Activated CD4-positive, alpha-beta memory T cell treated with anti-CD3 and anti-CD28 coated beads, Interleukin-2, amount 10 ng/mL, durations not matched to agents 7 days and 5 days (primary cell): ENCODE results near the gene CCL8. TPM values are rescaled to one million over a fixed set of nuclear protein-coding genes. Genes with fewer than 3 reads are reported as not detected.
"Not testable (repeated sequence)": the region's sequence is repeated elsewhere in the genome, so short reads cannot be mapped to it uniquely, and the experiment has no call there.

Experiments
- CTCF ChIA-PET: fragments of 350-600 bp; sonication (Branson Sonifier 250); formaldehyde crosslinking; loops from one replicate; lab custom pipeline; 2021; ENCODE audit warnings: antibody characterized with exemption, inconsistent platforms; lab: Charles Lee
- POLR2A ChIA-PET: fragments of 350-600 bp; sonication (Branson Sonifier 250); formaldehyde crosslinking; loops from one replicate; lab custom pipeline; 2021; ENCODE audit warnings: antibody characterized with exemption; lab: Charles Lee
- DNase-seq: peaks from one replicate; pipeline ENCODE4 v3.0.0-alpha.2; 2020
- H3K27ac Mint-ChIP-seq: one replicate; pipeline ENCODE4 v1.8.0; 2021; ENCODE audit warnings: mild to moderate bottlenecking, mixed read lengths
- H3K27me3 Mint-ChIP-seq: one replicate; pipeline ENCODE4 v1.8.0; 2021; ENCODE audit warnings: mixed read lengths
- H3K36me3 Mint-ChIP-seq: one replicate; pipeline ENCODE4 v1.8.0; 2021; ENCODE audit warnings: low read depth, mixed read lengths
- H3K4me1 Mint-ChIP-seq: one replicate; pipeline ENCODE4 v1.8.0; 2021; ENCODE audit warnings: mixed read lengths
- H3K4me3 Mint-ChIP-seq: one replicate; pipeline ENCODE4 v1.8.0; 2021; ENCODE audit warnings: mild to moderate bottlenecking, mixed read lengths
- H3K9me3 Mint-ChIP-seq: one replicate; pipeline ENCODE4 v1.8.0; 2021; ENCODE audit warnings: mixed read lengths
- total RNA-seq, 2 experiments: library from RNA; stranded (reverse); gene quantifications; one replicate each; pipeline ENCODE4 v1.2.3, GENCODE V29; 2021

The CCL8 gene
- total RNA-seq, 2 experiments from 2014 or later, result not detected

DNA sequence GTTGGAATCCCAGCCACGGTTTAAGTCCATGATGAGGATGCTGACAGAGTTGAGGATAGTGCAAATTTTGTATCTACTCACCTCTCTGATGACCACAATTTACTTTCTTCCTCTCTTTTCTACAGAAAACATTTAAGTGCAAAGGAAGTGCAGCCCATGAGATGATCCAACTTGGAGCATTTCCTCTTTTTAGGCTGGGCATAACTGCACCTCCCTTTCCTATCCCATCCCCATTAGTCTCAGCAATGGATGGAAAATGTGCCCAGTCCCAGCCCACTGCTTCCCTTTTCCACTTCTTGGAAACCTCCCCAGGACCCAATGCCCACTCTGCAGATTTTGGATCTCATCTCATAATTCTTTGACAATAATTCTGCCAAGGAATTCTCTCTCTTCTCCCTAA, 16.6 kb upstream of the CCL8 start:
- Mint-ChIP-seq H3K27me3 (peaks cover 19% of the 10 kb centered on the region), H3K4me1 (peaks cover 11% of the 10 kb centered on the region), H3K27ac (no peak overlapping the region), H3K4me3 (no peak overlapping the region), H3K36me3 (no peaks in the 10 kb centered on the region), H3K9me3 (peaks cover 7% of the 10 kb centered on the region)
- DNase-seq, result no peak
- POLR2A ChIA-PET, result interaction anchor here (0.6 kb wide), 1 partner anchor 567 kb away, joined by 3 read pairs; no protein-coding TSS in a partner anchor
- CTCF ChIA-PET, result interaction anchor here (1.5 kb wide), 1 partner anchor 59 kb away, joined by 7 read pairs; no protein-coding TSS in a partner anchor

DNA sequence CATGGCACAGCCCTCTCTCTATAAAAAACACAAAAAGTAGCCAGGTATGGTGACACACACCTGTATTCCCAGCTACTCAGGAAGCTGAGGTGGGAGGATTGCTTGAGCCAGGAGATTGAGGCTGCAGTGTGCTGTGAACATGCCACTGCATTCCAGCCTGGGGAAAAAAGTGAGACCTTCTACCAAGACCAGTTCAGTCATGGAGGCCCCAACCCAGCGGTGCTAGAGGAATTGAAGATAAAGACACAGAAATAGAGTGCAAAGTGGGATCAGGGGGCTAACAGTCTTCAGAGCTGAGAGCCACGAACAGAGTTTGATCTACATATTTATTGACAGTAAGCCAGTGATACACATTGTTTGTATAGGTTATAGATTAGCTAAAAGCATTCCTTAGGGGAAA, 15.6 kb upstream of the CCL8 start:
- POLR2A ChIA-PET, result no interaction called here
- H3K4me1 Mint-ChIP-seq, result peaks cover 11% of the 10 kb centered on the region
- no peak for DNase-seq
- H3K36me3 Mint-ChIP-seq, result no peaks in the 10 kb centered on the region
- H3K9me3 Mint-ChIP-seq, result peaks cover 3% of the 10 kb centered on the region
- CTCF ChIA-PET, result no interaction called here
- H3K4me3 Mint-ChIP-seq, result no peak overlapping the region
- H3K27ac Mint-ChIP-seq, result no peak overlapping the region
- peaks cover 20% of the 10 kb centered on the region for H3K27me3 Mint-ChIP-seq

DNA sequence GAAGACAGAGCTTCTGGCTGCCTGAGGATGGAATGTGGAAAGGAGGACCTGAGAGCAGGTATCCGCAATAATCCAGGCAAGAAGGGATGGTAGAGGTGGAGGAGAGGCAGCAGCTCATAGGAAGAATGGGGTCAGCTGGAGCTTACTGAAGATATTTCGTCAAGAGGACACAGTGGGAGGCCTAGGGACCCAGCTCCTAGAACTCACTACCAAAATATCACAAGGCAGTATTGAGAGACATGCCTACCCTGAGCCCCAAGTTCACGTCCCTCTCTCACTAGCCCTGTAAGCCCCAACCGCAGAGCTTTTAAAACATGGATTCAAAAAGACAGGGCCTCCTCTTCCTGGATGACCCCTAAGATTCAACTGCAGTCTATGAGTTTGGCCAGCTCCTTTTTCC, 14.2 kb upstream of the CCL8 start:
- Mint-ChIP-seq H3K4me1 (peaks cover 11% of the 10 kb centered on the region), H3K4me3 (no peak overlapping the region), H3K27ac (no peak overlapping the region), H3K27me3 (peaks cover 25% of the 10 kb centered on the region), H3K9me3 (no peaks in the 10 kb centered on the region), H3K36me3 (no peaks in the 10 kb centered on the region)
- CTCF ChIA-PET, result no interaction called here
- POLR2A ChIA-PET, result no interaction called here
- no peak for DNase-seq

DNA sequence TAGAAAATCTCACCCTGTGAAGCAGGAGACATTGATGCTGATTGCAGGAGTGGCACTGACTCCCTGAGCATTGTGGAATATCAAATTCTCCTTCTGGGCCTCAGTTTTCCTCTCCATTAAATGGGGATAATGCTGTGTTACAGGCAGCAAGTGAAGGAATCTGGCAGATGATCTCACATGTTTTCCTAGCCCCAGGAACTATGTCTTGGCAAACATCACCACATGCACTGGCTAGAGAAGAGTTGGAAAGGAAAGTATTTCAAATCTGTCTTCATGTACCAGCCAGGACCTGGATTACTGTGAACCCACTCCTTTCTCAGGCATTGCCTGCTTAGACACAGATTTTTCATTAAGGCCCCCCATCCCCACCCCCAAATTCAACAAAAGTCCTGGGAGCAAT, 13.6 kb upstream of the CCL8 start:
- H3K27me3 Mint-ChIP-seq, result peaks cover 25% of the 10 kb centered on the region
- DNase-seq, result no peak
- no peak overlapping the region for H3K4me3 Mint-ChIP-seq
- H3K36me3 Mint-ChIP-seq, result no peaks in the 10 kb centered on the region
- POLR2A ChIA-PET, result no interaction called here
- H3K4me1 Mint-ChIP-seq, result peaks cover 11% of the 10 kb centered on the region
- H3K27ac Mint-ChIP-seq, result no peak overlapping the region
- no peaks in the 10 kb centered on the region for H3K9me3 Mint-ChIP-seq
- CTCF ChIA-PET, result no interaction called here

DNA sequence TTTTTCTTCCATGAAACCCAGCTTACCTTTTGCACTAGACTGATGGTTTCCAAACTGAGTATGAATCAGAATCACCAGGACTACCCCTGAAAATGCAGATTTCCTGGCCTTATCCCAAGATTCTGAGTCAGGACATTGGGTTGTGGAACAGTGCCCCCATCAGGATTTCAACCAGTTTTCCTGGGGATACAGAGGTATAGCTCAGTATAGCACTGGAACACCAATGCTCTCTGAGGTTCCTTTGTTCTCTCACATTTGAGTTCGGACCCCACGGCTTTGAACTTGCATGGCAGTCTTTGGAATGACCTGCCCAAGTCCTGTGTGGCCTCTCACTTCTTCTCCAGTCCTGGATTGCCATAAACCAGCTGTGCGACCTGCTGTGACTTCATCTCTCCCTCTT, 12.8 kb upstream of the CCL8 start:
- no peak for DNase-seq
- Mint-ChIP-seq H3K9me3 (no peaks in the 10 kb centered on the region), H3K27ac (no peak overlapping the region), H3K36me3 (no peaks in the 10 kb centered on the region), H3K4me1 (peaks cover 7% of the 10 kb centered on the region), H3K4me3 (no peak overlapping the region), H3K27me3 (peaks cover 29% of the 10 kb centered on the region)
- ChIA-PET POLR2A (no interaction called here), CTCF (no interaction called here)

DNA sequence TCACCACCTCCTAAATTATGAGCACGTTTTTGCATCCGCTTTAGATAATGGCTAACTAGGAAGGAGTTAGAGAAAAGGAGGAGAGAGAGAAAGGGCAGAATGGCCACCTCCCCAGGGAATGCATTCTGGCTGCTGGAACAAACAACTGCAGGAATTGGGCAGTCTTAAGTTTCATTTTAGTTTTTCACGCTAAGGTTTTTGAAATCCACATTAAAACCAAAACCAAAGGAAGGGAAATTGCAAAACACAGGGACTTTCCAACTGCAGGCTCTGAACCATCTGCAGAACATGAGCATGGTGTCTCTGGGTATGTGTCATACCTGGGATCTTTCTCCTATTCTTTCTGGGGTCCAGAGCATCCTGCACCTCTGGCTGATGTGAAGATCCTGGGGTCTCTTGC, 12.1 kb upstream of the CCL8 start:
- H3K9me3 Mint-ChIP-seq, result no peaks in the 10 kb centered on the region
- CTCF ChIA-PET, result no interaction called here
- H3K27me3 Mint-ChIP-seq, result peaks cover 31% of the 10 kb centered on the region
- H3K36me3 Mint-ChIP-seq, result no peaks in the 10 kb centered on the region
- DNase-seq, result no peak
- no peak overlapping the region for H3K27ac Mint-ChIP-seq
- POLR2A ChIA-PET, result no interaction called here
- H3K4me3 Mint-ChIP-seq, result no peak overlapping the region
- H3K4me1 Mint-ChIP-seq, result peaks cover 7% of the 10 kb centered on the region

DNA sequence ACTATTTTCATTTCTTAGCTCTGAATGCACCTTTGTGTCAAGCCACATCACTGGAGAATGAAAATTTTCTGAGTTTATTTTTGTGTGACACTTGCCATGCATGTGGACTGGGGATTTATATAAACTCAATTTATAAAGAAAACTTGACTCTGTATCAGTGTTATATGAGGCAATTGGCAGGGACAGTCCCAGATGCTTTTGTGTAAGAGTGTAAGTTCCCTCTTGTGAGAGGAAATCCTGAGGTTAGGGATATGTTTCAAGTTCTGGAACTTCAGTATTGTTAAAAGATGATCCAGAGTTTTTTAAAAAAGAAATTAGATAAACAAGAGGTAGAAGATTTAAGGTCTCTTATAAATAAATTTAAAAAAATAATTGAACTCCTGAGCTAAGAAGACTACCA, 10.9 kb upstream of the CCL8 start:
- Mint-ChIP-seq H3K36me3 (no peaks in the 10 kb centered on the region), H3K4me3 (no peak overlapping the region), H3K9me3 (no peaks in the 10 kb centered on the region), H3K27me3 (peaks cover 35% of the 10 kb centered on the region), H3K27ac (no peak overlapping the region), H3K4me1 (peaks cover 7% of the 10 kb centered on the region)
- ChIA-PET CTCF (no interaction called here), POLR2A (no interaction called here)
- DNase-seq, result no peak

DNA sequence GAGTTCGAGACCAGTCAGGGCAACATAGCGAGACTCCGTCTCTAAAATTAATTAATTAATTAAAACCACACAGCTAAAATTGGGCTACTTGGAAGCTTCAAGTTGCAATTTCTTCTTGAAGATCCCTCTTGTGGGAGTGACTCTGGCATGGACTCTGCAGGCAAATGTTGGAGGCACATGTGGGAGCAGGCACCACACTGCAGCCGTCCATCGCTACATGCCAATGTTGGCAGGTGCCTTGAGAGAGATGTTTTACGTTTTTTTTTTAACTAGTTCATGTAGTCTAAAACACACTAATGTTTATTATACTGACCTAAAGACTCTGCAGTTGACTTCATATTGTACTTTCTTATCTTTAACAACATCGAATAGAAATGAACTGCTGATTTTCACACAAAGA, 7.9 kb upstream of the CCL8 start:
- Mint-ChIP-seq H3K4me1 (peaks cover 7% of the 10 kb centered on the region), H3K9me3 (no peaks in the 10 kb centered on the region), H3K27me3 (peaks cover 42% of the 10 kb centered on the region), H3K27ac (no peak overlapping the region), H3K36me3 (no peaks in the 10 kb centered on the region), H3K4me3 (no peak overlapping the region)
- POLR2A ChIA-PET, result no interaction called here
- DNase-seq, result no peak
- CTCF ChIA-PET, result no interaction called here

DNA sequence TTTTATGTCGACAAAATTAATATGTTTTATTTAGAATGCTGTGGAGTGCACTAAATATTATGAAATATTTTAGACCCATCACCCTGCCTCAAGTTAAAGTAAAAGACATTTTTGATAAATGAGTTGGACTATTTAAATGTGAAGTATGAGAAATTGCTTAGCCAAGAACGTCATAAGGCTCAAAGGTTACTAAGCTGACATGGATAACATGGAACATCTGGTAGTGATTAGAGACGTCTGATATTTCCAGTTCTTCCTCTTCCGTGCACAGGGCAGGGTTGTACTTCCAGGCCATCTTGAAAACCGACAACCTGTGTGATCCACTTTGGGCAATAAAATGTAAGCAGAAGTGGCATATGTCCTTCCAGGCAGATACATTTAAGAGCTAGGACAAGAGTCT, 7.2 kb upstream of the CCL8 start:
- ChIA-PET CTCF (no interaction called here), POLR2A (interaction anchor here (0.6 kb wide), 1 partner anchor 1822 kb away, joined by 3 read pairs; no protein-coding TSS in a partner anchor)
- H3K4me1 Mint-ChIP-seq, result peaks cover 5% of the 10 kb centered on the region
- H3K36me3 Mint-ChIP-seq, result no peaks in the 10 kb centered on the region
- peaks cover 46% of the 10 kb centered on the region for H3K27me3 Mint-ChIP-seq
- H3K4me3 Mint-ChIP-seq, result no peak overlapping the region
- no peaks in the 10 kb centered on the region for H3K9me3 Mint-ChIP-seq
- H3K27ac Mint-ChIP-seq, result no peak overlapping the region
- DNase-seq, result no peak

DNA sequence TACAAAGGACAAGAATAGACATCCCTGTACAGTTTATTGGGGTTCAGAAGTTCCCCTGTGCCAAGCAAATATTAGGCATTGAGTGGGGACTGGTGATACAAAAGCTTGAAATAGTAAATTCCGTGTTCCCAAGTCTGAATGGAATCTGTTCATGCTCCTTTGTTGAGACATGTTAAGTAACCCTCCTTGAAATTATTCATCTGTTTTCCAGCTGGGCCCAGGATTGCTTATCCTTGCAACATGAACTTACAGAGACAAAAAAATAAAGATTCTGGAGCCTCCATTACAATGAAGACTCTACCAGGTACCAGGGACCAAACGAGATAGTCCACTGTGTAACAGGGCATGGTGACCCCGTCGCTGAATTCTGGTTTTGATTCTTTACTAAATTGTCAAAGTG, 6.1 kb upstream of the CCL8 start:
- Mint-ChIP-seq H3K27me3 (peaks cover 42% of the 10 kb centered on the region), H3K9me3 (no peaks in the 10 kb centered on the region), H3K36me3 (no peaks in the 10 kb centered on the region), H3K27ac (no peak overlapping the region), H3K4me1 (no peaks in the 10 kb centered on the region), H3K4me3 (no peak overlapping the region)
- ChIA-PET POLR2A (no interaction called here), CTCF (no interaction called here)
- no peak for DNase-seq

DNA sequence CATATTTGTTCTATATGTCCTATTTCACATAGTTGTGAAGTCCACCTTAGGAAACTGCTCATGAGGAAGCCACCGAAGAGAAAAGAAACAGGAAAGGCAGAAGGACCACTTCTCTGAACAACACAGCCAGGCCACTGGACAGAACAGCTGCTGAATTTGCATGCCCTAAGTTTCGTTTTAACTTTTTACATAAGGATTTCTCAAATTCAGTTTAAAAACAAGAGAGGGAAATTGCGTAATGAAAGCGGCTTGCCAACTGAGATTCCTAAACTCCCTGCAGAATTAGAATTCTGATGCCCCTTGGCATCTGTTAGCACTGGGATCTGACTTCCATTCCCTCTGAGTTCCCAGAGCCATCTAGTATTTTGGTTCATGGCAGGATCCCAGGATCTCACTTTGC, 5.0 kb upstream of the CCL8 start:
- Mint-ChIP-seq H3K4me1 (no peaks in the 10 kb centered on the region), H3K4me3 (no peak overlapping the region), H3K27ac (no peak overlapping the region), H3K27me3 (peaks cover 40% of the 10 kb centered on the region), H3K36me3 (no peaks in the 10 kb centered on the region), H3K9me3 (no peaks in the 10 kb centered on the region)
- ChIA-PET POLR2A (no interaction called here), CTCF (no interaction called here)
- DNase-seq, result no peak

DNA sequence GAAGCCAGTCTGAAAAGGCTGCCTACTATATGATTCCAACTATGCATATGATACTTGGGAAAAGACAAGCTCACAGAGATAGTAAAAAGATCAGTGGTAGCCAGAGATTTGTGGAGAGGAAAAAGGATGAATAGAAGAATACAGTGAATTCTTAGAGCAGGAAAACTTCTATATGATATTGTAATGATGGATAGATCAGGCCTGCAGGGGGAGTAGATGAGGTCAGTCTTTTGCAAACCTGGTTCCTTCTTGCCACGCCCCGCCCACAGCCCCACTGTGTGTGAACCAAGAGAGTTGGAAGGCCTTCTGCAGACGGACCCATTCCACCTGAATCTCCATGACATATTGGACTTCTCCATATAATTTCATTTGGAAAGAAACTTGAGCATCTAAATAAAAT, 761 bp upstream of the CCL8 start:
- Mint-ChIP-seq H3K4me1 (no peaks in the 10 kb centered on the region), H3K4me3 (no peak overlapping the region), H3K36me3 (no peaks in the 10 kb centered on the region), H3K27me3 (peaks cover 27% of the 10 kb centered on the region), H3K9me3 (no peaks in the 10 kb centered on the region), H3K27ac (no peak overlapping the region)
- DNase-seq, result no peak
- ChIA-PET POLR2A (no interaction called here), CTCF (interaction anchor here (1.4 to 1.7 kb wide), 2 partner anchors 43 to 147 kb away, joined by 3 to 5 read pairs; no protein-coding TSS in a partner anchor)

DNA sequence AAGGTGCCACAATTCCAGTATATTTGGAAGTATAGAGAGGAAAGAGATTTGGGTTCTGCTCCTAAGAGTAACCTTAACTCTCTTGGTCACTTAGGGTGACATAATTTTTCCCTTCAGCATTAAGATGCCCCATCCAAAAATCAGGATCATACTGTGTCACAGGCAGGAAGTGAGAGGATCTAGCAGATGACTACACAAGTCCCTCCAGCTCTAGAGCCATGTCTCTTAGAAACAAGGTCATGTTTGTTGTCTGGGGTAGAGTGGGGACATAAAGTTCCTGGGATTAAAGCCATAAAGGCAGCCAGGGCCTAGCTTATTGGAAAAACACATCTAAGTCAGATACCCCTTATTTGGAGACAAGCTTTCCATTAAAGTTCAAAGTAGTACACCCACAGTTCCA, 2.7 kb downstream of the CCL8 start:
- POLR2A ChIA-PET, result no interaction called here
- DNase-seq, result no peak
- Mint-ChIP-seq H3K4me1 (no peaks in the 10 kb centered on the region), H3K27me3 (peaks cover 29% of the 10 kb centered on the region), H3K27ac (no peak overlapping the region), H3K36me3 (no peaks in the 10 kb centered on the region), H3K4me3 (no peak overlapping the region), H3K9me3 (no peaks in the 10 kb centered on the region)
- CTCF ChIA-PET, result interaction anchor here (0.9 to 4.5 kb wide), 3 partner anchors 39 to 122 kb away, joined by 3 to 16 read pairs (median 4); no protein-coding TSS in a partner anchor

DNA sequence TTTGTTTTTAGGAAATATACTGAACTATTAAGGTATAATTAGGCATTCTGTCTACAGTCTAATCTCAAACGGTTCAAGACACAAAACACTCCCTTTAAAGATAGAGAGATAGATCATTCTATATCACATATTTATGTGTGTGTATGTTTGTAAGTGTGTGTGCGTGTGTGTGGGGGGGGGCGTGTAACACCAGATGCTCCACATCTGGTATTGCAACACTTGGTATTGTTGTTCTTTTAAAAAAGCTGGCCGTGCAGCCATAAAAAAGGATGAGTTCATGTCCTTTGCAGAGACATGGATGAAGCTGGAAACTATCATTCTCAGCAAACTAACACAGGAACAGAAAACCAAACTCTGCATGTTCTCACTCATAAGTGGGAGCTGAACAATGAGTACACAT, 8.3 kb downstream of the CCL8 start:
- H3K27ac Mint-ChIP-seq, CTCF ChIA-PET: not testable (repeated sequence)

More for the DNA sequence above, 8.3 kb downstream of the CCL8 start:
- H3K9me3 Mint-ChIP-seq, H3K36me3 Mint-ChIP-seq, H3K4me1 Mint-ChIP-seq, POLR2A ChIA-PET, H3K4me3 Mint-ChIP-seq, DNase-seq: not testable (repeated sequence)
- peaks cover 58% of the 10 kb centered on the region for H3K27me3 Mint-ChIP-seq
